Fibroblast of villous mesenchyme (primary cell): ENCODE results near the gene CORIN. TPM values are rescaled to one million over a fixed set of nuclear protein-coding genes. Genes with fewer than 3 reads are reported as not detected.
"Not testable (repeated sequence)": the region's sequence is repeated elsewhere in the genome, so short reads cannot be mapped to it uniquely, and the experiment has no call there.

Source experiments
- DNase-seq: peaks from one replicate; pipeline ENCODE4 v3.0.0-alpha.2; 2010; ENCODE audit warnings: low read depth
- H3K4me3 ChIP-seq: 2 replicates; pipeline ENCODE4 v1.5.1; 2011; ENCODE audit warnings: low read depth, mild to moderate bottlenecking, low read length
- small RNA-seq: library from RNA; depleted of rRNA; stranded (forward); fragments of <200 nt; gene quantifications from one replicate; pipeline ENCODE3, GENCODE V24; 2012
- total RNA-seq: library from RNA; depleted of rRNA; stranded (reverse); fragments of >200 nt; gene quantifications from 2 replicates; pipeline ENCODE4 v1.2.3, GENCODE V29; 2012
- TF ChIP-seq, protein P1 (sequence below): IDR thresholded peaks from 2 replicates; pipeline ENCODE4 v1.5.1; 2012; ENCODE audit warnings: low read depth, mild to moderate bottlenecking, low read length; ENCODE audit not compliant: insufficient read depth

CORIN gene
- total RNA-seq, 1 donor = 5.6 TPM

DNA sequence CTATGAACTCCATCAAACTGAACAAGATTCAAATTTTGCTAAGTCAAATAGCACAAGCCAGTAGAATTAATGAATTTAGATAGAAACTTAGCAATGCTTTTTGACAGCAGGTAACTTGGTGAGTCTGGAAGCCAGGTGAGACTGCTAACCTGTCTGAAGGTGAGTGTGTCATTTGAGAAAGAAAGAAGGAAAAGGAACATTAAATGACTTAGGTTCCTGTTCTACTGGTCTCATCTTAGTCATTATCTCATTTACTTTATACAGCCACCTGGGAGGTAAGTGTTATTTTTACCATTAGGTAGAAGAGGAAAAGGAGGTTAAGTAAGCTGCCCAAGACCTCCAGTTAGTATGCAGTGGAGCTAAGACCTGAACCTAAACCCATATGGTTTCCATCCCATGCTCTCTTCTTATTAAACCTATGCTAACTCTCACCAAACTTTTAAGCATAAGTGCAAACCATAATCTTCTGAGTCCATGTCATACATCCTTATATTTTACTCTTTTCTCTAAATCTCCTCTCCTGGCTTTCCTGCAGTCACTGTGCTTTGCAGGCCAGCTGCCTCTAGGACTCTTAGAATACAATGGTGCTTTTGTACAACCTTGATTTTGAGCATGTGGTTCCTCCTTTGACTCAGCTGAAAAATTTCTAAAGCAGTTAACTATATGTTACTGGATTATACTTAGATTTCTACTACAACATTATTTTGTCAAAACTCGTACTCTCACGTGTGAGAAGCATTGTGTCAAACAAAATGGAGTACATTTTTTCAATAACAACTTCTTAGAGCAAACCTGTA is 284.3 kb downstream of the CORIN start:
- H3K4me3 ChIP-seq = no peak overlapping the region
- DNase-seq = no peak
- TF ChIP-seq, protein P1, sequence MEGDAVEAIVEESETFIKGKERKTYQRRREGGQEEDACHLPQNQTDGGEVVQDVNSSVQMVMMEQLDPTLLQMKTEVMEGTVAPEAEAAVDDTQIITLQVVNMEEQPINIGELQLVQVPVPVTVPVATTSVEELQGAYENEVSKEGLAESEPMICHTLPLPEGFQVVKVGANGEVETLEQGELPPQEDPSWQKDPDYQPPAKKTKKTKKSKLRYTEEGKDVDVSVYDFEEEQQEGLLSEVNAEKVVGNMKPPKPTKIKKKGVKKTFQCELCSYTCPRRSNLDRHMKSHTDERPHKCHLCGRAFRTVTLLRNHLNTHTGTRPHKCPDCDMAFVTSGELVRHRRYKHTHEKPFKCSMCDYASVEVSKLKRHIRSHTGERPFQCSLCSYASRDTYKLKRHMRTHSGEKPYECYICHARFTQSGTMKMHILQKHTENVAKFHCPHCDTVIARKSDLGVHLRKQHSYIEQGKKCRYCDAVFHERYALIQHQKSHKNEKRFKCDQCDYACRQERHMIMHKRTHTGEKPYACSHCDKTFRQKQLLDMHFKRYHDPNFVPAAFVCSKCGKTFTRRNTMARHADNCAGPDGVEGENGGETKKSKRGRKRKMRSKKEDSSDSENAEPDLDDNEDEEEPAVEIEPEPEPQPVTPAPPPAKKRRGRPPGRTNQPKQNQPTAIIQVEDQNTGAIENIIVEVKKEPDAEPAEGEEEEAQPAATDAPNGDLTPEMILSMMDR = no peak

DNA sequence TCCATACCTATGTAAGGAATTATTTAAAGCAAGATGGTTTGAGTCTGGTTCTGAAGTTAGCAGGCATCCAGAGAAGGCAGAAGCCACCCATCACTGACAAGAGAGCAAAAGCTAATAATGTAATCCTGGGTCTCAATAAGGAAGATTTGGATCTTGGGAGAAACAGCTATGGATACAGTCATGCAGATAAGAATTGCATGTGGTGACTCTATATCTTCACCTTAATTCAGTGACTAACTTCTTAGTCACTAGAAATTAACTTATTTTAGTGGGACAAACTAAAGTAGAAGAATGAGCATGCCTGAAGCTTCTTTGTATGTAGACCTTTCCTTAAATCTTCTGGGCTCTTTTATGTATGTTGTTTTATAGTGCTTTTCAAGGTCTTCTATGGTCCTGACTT is 286.2 kb downstream of the CORIN start:
- no peak overlapping the region for H3K4me3 ChIP-seq
- no peak for DNase-seq
- TF ChIP-seq, protein P1 = no peak

DNA sequence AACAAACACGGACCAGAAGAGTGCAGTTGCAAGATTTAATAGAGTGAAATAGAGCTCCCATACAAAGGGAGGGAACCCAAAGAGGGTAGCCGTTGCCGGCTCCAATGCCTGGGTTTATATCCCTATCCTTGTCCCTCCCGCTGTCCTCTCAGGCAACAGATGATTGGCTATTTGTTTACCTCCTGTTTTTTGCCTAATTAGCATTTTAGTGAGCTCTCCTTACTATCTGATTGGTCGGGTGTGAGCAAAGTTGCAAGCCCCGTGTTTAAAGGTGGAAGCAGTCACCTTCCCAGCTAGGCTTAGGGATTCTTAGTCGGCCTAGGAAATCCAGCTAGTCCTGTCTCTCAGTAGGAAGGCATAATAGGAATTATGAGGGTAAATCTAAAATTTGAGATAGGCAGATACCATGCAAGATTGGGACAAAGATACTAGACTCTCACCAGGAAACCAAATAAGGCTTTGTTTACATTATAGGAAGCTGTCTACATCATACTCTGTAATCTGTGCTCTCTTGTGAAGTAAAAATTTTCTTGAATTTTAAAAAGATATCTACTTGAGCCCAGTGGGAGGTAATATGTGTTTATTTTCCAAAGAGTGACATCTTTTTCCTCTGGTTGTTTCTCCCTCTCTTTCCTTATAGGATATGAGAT is 286.8 kb downstream of the CORIN start:
- H3K4me3 ChIP-seq = no peak overlapping the region
- TF ChIP-seq, protein P1 = no peak
- peak; percentile 26 for DNase-seq

DNA sequence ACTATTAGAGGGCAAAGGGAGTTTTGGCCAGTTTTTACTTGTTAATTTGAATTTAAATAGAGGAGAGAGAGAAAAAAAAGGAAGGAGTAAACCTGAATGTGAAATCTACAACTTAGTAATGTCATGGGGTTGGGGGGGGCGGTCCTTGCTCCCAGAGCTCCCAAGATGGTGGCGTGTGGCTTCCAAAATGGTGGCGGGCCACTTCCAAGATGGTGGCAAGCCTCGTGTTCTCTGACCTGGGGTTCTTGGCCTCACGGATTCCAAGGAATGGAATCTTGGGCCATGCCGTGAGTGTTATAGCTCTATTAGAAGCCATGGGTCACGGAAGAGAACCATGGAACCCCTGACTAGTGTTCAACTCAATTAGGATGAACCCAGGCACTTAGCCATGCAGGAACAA is 287.5 kb downstream of the CORIN start:
- H3K4me3 ChIP-seq, DNase-seq: not testable (repeated sequence)

Small RNAs within 50 kb of the gene (small RNA-seq; reads per million reads assigned to genes)
- gene MIR8053 = 0.94 reads per million, percentile 7 among the genes with 10 or more reads in this experiment

Other genes starting within 250 kb of the CORIN start
- gene NFXL1, start 76.5 kb upstream of the CORIN start, total RNA-seq = 10.0 and 11.7 TPM in 2 replicates
- gene CNGA1, start 178.6 kb upstream of the CORIN start, total RNA-seq = under 0.01 and 0.64 TPM in 2 replicates
- gene NIPAL1, start 178.7 kb upstream of the CORIN start, total RNA-seq = 1.6 and 4.3 TPM in 2 replicates